ENCODE results near the gene EHMT2.
"Not testable (repeated sequence)": the region's sequence is repeated elsewhere in the genome, so short reads cannot be mapped to it uniquely, and the experiment has no call there.

Gene EHMT2

GRCh38 chr6:31911826-31912585 lies 14.5 kb upstream of the EHMT2 start:
- no peak for DNase-seq

GRCh38 chr6:31909298-31909697 lies 11.8 kb upstream of the EHMT2 start:
- DNase-seq: not testable (repeated sequence)

GRCh38 chr6:31908791-31909190 lies 11.3 kb upstream of the EHMT2 start:
- DNase-seq: no peak

GRCh38 chr6:31908255-31908654 lies 10.8 kb upstream of the EHMT2 start:
- not testable (repeated sequence) for DNase-seq

- DNase-seq: peak; percentile 92 to 94
Observed at GRCh38 chr6:31907158-31907813, 9.8 kb upstream of the EHMT2 start.

- not testable (repeated sequence) for DNase-seq
Observed at GRCh38 chr6:31906727-31907126, 9.2 kb upstream of the EHMT2 start.

GRCh38 chr6:31906122-31906521 lies 8.6 kb upstream of the EHMT2 start:
- DNase-seq: no peak

- DNase-seq: no peak
Observed at GRCh38 chr6:31905041-31905440, 7.5 kb upstream of the EHMT2 start.

GRCh38 chr6:31903957-31904356 lies 6.5 kb upstream of the EHMT2 start:
- DNase-seq: no peak

GRCh38 chr6:31901953-31902643 lies 4.6 kb upstream of the EHMT2 start, which contains the start of gene ZBTB12:
Gene ZBTB12, minus strand, starts transcription at chr6:31902086. Its CDS starts 781 bp downstream, at chr6:31901305.
- peak; percentile 74 to 75 for DNase-seq

- DNase-seq: peak; percentile 10 to 22
Observed at GRCh38 chr6:31901415-31901952, 4.0 kb upstream of the EHMT2 start.

- DNase-seq: no peak
Observed at GRCh38 chr6:31900917-31901414, 3.5 kb upstream of the EHMT2 start.

GRCh38 chr6:31899882-31900722 lies 2.6 kb upstream of the EHMT2 start:
- no peak for DNase-seq

GRCh38 chr6:31899215-31899614 lies 1.7 kb upstream of the EHMT2 start:
- DNase-seq: no peak

GRCh38 chr6:31898383-31899011 lies 999 bp upstream of the EHMT2 start:
- peak in 1 of 2 donors; percentile 16 for DNase-seq

- DNase-seq: no peak
Observed at GRCh38 chr6:31896856-31897611, 464 bp downstream of the EHMT2 start.

GRCh38 chr6:31896493-31896855 lies 1.0 kb downstream of the EHMT2 start:
- DNase-seq: no peak

- no peak for DNase-seq
Observed at GRCh38 chr6:31892821-31893220, 4.7 kb downstream of the EHMT2 start.

- DNase-seq: no peak
Observed at GRCh38 chr6:31889331-31889972, 8.0 kb downstream of the EHMT2 start.
